GM18519 (cell line): ENCODE measurements around the gene IER3.

ENCODE experiments used
- ATAC-seq: cut with Tn5 transposase; IDR thresholded peaks from one replicate; pipeline ENCODE4 v1.9.1; 2021; ENCODE audit warnings: mild to moderate bottlenecking, moderate library complexity; ENCODE audit not compliant: unreplicated experiment, low FRiP score

Gene IER3

DNA sequence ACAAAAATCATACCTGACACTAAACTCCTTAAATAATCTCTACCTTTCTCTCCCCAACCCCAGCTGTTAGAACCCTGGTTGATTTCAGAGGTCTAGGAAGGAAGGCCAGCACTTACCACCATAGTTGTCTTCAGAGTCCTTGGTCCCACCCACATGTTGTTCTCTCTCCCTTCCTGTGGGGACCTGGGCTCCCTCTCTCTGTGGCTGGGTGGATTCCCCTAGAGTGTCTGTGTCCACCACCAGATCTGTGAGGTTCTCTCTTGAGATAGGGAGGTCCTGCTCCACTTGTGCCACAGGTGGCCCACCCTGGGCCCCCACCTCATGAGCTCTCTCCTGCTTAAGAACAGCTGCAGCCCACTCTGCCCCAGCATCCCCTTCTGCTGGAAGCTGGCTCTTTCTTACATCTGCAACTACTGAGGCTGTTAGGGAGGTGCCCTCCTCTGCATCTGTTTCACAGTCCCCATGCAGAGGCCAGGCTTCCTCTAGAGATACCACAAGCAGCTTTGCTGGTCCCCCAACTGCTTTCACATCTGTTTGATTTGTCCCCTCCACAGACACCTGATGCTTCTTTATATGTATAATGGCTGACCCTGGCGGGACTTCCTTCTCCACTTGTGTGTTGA lies 32.5 kb downstream of the IER3 start:
- no peak for ATAC-seq

DNA sequence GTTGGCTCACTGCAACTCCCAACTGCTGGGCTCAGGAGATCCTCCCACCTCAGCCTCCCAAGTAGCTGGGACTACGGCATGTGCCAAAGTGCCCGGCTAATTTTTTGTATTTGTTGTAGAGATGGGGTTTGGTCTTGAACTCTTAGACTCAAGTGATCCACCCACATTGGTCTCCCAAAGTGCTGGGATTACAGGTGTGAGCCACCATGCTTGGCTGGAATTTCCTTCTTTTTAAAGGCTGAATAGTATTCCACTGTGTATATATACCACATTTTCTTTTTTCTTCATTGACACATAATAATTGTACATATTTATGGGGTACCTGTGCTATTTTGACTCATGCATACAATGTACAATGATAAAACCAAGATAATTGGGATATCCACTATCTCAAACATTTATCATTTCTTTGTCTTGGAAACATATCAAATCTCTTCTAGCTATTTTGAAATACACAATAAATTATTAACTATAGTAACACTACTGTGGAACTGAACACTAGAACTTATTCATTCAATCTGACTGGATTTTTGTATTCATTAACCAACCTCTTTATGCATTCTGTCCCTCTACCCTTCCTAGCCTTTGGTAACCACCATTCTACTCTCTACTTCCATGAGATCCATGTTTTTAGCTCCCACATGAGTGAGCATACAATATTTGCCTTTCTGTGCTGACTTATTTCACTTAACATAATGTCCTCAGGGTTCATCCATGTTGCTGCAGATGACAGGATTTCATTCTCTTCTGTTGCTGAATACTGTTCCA lies 35.1 kb downstream of the IER3 start:
- no peak for ATAC-seq

DNA sequence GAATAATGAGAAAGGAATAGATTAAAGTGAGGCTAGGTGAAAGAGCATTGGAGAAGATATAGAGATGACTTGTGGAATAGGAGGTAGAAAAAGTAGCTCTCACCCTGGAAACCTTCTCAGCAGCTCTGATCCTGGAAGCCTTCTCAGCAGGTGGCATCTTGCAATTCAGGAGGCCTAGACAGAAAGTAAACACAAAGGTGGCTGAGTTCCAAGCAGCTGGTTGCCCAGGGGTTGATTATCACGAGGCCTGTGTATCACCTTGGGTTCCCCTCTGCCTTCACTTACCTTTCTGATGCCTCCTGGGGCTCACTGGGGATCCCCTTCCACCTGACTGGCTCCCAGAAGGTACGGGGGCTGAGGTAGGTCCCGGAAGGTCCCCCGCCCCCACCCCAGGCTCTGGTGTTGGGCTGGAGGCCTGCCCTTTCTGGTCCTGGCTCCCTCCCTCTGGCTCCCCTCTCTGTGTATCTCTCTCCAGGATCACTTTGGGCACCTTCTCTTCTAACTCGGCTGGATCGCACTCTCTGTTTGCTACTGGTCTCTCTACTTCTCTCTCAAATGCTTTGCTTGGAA lies 37.0 kb downstream of the IER3 start:
- ATAC-seq, result no peak

DNA sequence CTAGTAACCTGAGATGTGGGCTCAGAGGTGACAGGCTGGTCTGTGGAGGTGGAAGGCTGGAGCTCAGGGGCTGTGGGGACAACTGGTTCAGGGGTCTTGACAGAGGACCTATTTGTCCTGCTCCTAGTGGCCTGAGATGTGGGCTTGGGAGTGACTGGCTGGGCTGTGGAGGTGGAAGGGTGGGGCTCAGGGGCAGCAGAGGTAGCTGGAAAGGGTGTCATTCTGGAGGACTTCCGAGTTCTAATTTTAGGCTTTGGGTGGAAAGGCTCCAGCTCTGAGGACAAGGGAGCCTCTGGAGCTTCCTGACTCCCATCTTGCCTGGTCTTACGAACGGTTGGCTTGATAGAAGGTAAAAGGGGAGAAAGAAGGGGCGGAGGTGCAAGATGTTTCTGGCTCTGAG lies 38.7 kb downstream of the IER3 start:
- ATAC-seq, result no peak

DNA sequence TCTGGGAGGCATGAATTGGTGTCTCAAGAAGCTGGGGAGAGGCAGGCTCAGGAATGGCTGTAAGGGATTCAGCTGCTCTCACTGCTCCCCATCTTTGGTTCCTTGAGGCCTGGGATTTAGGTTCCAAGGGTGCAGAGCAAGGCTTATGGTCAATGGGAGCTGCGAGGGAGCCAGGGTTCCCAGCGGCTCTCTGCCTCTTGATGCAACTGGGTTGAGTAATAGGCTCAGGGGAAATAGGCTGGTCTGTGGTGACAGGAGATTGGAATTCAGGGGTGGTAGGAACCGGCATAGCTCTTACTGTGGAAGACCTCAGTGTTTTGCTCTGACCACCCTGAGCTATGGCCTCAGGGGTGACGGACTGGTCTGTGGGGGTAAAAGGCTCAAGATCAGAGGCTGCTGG lies 40.5 kb downstream of the IER3 start:
- ATAC-seq, result no peak

DNA sequence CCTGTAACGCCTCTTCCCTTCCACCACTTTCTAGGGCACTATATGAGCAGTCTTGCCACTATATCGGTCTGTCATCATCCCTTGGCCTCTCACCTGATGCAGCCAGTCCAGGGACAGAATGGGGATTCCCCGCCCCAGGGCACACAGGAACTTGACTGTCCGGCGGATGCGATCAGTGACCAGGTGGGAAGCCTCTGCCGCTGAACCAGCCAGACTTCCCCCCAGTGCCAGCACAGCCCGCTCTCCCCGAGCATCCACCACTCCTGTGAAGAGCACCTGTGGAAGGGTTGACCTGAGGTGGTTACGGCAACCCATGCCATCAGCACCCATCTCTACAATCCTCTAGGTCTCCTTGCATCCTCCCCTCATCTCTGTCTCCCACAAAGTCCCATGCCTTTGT lies 41.3 kb downstream of the IER3 start:
- no peak for ATAC-seq

DNA sequence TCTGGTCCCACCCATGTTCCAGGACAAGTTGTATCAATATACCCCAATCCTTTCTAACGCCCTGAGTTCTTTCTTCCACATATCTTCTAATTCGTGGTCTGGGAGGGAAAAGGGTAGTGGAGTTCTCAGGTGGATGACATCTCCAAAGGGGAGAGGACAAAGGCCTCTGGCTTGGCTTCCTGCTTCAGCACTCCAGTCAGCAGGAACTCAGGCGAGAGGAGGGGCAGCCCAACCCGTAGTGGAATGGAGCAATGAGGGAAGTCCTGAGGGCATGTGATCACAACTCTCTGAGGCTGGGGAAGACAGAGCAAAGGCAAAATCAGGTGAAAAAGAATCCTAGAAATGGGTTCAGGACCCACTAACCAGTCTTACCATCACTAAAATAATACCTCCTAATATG lies 44.0 kb downstream of the IER3 start:
- ATAC-seq, result no peak

DNA sequence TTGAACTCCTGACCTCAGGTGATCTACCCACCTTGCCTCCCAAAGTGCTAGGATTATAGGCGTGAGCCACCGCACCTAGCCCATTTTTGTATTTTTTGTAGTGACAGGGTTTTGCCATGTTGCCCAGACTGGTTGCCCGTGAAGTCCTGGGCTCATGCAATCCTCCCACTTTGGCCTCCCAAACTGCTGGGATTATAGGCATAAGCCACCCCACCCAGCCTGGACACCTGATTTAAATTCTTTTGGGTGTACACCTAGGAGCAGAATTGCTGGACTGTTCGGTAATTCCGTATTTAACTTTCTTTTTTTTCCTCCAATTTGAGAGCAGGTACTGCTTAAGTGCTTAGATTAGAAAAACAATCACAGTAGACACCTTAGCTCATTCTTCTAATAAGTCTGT lies 47.9 kb downstream of the IER3 start:
- ATAC-seq, result no peak
